ENCODE results near the gene EIF4E3. TPM values are rescaled to one million over a fixed set of nuclear protein-coding genes. Genes with fewer than 3 reads are reported as not detected.
A peak's percentile ranks its signal among the peaks of the same experiment; 100 is the strongest.

EIF4E3 gene
- total RNA-seq, 1 experiment from 2014 or later = 10.9 TPM

- no TSS peak for BruUV-seq (replicated peaks)
- Mint-ChIP-seq H3K27ac (ENCODE audit: unreplicated experiment) (no peak overlapping the region), H3K27me3 (ENCODE audit: unreplicated experiment) (no peaks in the 10 kb centered on the region), H3K4me1 (ENCODE audit: low read depth, unreplicated experiment) (peaks cover 1% of the 10 kb centered on the region), H3K4me3 (ENCODE audit: low read depth, unreplicated experiment) (no peak overlapping the region), H3K9me3 (ENCODE audit: low read depth, unreplicated experiment) (no peaks in the 10 kb centered on the region), H3K36me3 (ENCODE audit: insufficient read depth, unreplicated experiment) (no peaks in the 10 kb centered on the region)
- intact Hi-C loops (cut with micrococcal nuclease; ENCODE audit: unreplicated experiment) = no loop called here
- TF ChIP-seq, protein P1, sequence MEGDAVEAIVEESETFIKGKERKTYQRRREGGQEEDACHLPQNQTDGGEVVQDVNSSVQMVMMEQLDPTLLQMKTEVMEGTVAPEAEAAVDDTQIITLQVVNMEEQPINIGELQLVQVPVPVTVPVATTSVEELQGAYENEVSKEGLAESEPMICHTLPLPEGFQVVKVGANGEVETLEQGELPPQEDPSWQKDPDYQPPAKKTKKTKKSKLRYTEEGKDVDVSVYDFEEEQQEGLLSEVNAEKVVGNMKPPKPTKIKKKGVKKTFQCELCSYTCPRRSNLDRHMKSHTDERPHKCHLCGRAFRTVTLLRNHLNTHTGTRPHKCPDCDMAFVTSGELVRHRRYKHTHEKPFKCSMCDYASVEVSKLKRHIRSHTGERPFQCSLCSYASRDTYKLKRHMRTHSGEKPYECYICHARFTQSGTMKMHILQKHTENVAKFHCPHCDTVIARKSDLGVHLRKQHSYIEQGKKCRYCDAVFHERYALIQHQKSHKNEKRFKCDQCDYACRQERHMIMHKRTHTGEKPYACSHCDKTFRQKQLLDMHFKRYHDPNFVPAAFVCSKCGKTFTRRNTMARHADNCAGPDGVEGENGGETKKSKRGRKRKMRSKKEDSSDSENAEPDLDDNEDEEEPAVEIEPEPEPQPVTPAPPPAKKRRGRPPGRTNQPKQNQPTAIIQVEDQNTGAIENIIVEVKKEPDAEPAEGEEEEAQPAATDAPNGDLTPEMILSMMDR (IDR thresholded peaks at IDR 0.05; ENCODE audit: unreplicated experiment) = no peak
- CTCF ChIA-PET = no interaction called here
- peak; percentile 45 for DNase-seq
Observed at GRCh38 chr3:71657831-71658530, 67.2 kb downstream of the EIF4E3 start.

GRCh38 chr3:71655061-71655460 is 70.1 kb downstream of the EIF4E3 start:
- intact Hi-C loops (cut with micrococcal nuclease; ENCODE audit: unreplicated experiment) = no loop called here
- Mint-ChIP-seq H3K4me3 (ENCODE audit: low read depth, unreplicated experiment) (no peak overlapping the region), H3K4me1 (ENCODE audit: low read depth, unreplicated experiment) (peaks cover 28% of the 10 kb centered on the region), H3K36me3 (ENCODE audit: insufficient read depth, unreplicated experiment) (no peaks in the 10 kb centered on the region), H3K9me3 (ENCODE audit: low read depth, unreplicated experiment) (no peaks in the 10 kb centered on the region), H3K27me3 (ENCODE audit: unreplicated experiment) (no peaks in the 10 kb centered on the region), H3K27ac (ENCODE audit: unreplicated experiment) (no peak overlapping the region)
- TF ChIP-seq, protein P1 (IDR thresholded peaks at IDR 0.05; ENCODE audit: unreplicated experiment) = no peak
- DNase-seq = no peak
- BruUV-seq (replicated peaks) = no TSS peak
- CTCF ChIA-PET = interaction anchor here (0.6 kb wide), 2 partner anchors 87 to 1605 kb away, joined by 3 to 4 read pairs; no protein-coding TSS in a partner anchor

DNA sequence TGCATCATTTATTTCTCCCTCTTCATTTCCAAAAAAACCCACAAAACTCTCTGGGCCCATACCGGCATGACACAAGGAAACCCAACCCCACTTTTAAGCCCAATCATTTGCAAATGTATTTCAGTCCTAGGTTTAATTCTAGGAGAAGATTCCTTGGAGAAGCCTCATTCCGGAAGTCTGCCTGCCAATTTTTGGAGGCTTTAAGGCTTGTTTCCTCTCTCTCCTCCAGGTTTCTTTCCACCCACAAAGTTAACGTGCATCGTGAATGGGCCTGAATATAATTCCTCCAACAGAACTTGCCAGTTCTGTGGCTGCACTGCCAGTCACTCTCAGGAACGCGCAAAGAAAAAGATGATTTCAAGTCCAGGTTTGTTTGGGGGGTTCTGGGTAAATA is 71.8 kb downstream of the EIF4E3 start:
- Mint-ChIP-seq H3K27me3 (ENCODE audit: unreplicated experiment) (no peaks in the 10 kb centered on the region), H3K9me3 (ENCODE audit: low read depth, unreplicated experiment) (no peaks in the 10 kb centered on the region), H3K4me3 (ENCODE audit: low read depth, unreplicated experiment) (no peak overlapping the region), H3K27ac (ENCODE audit: unreplicated experiment) (no peak overlapping the region), H3K36me3 (ENCODE audit: insufficient read depth, unreplicated experiment) (no peaks in the 10 kb centered on the region), H3K4me1 (ENCODE audit: low read depth, unreplicated experiment) (peaks cover 28% of the 10 kb centered on the region)
- TF ChIP-seq, protein P1 (IDR thresholded peaks at IDR 0.05; ENCODE audit: unreplicated experiment) = no peak
- no TSS peak for BruUV-seq (replicated peaks)
- CTCF ChIA-PET = no interaction called here
- no peak for DNase-seq
- intact Hi-C loops (cut with micrococcal nuclease; ENCODE audit: unreplicated experiment) = loop anchor here (2.0 to 5.0 kb wide), 4 partner anchors 66 to 1589 kb away; no protein-coding TSS in a partner anchor

- CTCF ChIA-PET = no interaction called here
- TF ChIP-seq, protein P1 (IDR thresholded peaks at IDR 0.05; ENCODE audit: unreplicated experiment) = peak; percentile 15
- Mint-ChIP-seq H3K9me3 (ENCODE audit: low read depth, unreplicated experiment) (no peaks in the 10 kb centered on the region), H3K27me3 (ENCODE audit: unreplicated experiment) (no peaks in the 10 kb centered on the region), H3K4me3 (ENCODE audit: low read depth, unreplicated experiment) (no peak overlapping the region), H3K27ac (ENCODE audit: unreplicated experiment) (no peak overlapping the region), H3K36me3 (ENCODE audit: insufficient read depth, unreplicated experiment) (no peaks in the 10 kb centered on the region), H3K4me1 (ENCODE audit: low read depth, unreplicated experiment) (peaks cover 28% of the 10 kb centered on the region)
- intact Hi-C loops (cut with micrococcal nuclease; ENCODE audit: unreplicated experiment) = loop anchor here (2.0 to 5.0 kb wide), 4 partner anchors 66 to 1588 kb away; no protein-coding TSS in a partner anchor
- no TSS peak for BruUV-seq (replicated peaks)
- DNase-seq = no peak
Observed at GRCh38 chr3:71652781-71653413, 72.3 kb downstream of the EIF4E3 start.
